Head of caudate nucleus (tissue), 42 donors: ENCODE measurements around the gene CNN1.

Experiments
- DNase-seq, 42 donors: peaks; one replicate each; pipeline versions ENCODE4 v3.0.0 to v3.0.0-alpha.2; 2020 to 2021; ENCODE audit warnings: mixed read lengths in 7 of 42
- intact Hi-C: fragments of 100-400 bp; cut with DNase I; formaldehyde crosslinking; loops from one replicate; pipeline ENCODE4 v1.15.0; 2022

The CNN1 gene

GRCh38 chr19:11538232-11539036 lies at the start of gene CNN1:
Gene CNN1 (plus strand): TSS chr19:11538851. CDS start chr19:11538928, 77 bp downstream.
- intact Hi-C loops = no loop called here

GRCh38 chr19:11489378-11489777 lies 49.3 kb upstream of the CNN1 start:
- intact Hi-C loops = loop anchor here (10.0 kb wide), 1 partner anchor 195 kb away; the partner anchor contains the start of gene TSPAN16

More at GRCh38 chr19:11538232-11539036, at the start of gene CNN1:
- no peak for DNase-seq

GRCh38 chr19:11494634-11495285 lies 43.9 kb upstream of the CNN1 start:
- DNase-seq = no peak
- intact Hi-C loops = no loop called here

More at GRCh38 chr19:11489378-11489777, 49.3 kb upstream of the CNN1 start:
- no peak for DNase-seq

- intact Hi-C loops = no loop called here
- no peak for DNase-seq
These were observed 43.2 kb upstream of the CNN1 start for GRCh38 chr19:11495481-11495880.

DNA sequence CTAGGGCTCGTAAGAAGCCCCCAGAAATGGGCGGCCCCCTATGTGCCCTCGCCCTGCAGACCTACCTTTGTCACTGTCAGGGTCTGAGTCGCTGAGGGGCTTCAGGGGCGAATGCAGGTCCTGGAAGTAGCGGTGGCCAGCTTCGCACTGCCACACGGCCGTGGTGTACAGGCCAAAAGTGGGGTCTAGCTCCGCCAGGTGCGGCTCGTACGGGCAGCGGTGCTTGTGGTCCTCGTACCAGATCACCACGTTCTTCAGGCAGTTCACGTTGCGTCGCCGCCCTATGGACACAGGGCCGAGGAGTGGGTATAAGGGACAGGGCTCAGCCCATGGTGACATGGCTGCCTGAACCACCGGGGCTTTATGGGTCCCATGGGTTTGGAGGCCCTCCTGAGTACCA lies 42.8 kb upstream of the CNN1 start:
- DNase-seq = no peak
- intact Hi-C loops = no loop called here

DNA sequence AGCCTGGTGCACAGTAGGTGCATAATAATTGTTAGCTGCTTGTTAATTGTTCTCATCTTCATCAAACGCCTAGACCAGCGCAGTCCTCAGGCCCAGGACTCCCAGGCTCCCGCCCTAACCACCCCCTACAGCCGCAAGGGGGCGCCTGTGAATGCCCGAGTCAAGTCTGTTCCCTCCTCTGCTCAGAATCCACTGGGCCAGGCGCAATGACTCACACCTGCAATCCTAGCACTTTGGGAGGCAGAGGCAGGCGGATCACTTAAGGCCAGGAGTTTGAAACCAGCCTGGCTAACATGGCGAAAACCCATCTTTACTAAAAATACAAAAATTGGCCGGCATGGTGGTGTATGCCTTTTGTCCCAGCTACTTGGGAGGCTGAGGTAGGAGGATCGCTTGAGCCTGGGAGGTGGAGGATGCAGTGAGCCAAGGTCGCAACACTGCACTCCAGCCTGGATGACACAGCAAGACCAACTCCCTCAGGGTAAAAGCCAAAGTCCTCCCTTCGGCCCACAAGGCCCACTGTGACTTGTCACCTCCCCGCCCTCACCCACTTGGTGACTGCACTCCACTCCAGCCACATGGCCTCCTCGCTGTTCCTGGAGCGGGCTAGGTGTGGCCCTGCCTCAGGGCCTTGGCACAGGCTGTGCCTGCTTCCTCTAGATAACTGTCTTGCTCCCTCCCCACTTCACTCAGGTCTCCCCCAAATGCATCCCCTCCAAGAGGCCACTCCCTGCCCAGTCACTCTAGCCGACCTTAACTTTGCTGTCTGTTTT lies 42.1 kb upstream of the CNN1 start:
- intact Hi-C loops = no loop called here
- peak; percentile 30 to 83 (median 63) for DNase-seq

DNA sequence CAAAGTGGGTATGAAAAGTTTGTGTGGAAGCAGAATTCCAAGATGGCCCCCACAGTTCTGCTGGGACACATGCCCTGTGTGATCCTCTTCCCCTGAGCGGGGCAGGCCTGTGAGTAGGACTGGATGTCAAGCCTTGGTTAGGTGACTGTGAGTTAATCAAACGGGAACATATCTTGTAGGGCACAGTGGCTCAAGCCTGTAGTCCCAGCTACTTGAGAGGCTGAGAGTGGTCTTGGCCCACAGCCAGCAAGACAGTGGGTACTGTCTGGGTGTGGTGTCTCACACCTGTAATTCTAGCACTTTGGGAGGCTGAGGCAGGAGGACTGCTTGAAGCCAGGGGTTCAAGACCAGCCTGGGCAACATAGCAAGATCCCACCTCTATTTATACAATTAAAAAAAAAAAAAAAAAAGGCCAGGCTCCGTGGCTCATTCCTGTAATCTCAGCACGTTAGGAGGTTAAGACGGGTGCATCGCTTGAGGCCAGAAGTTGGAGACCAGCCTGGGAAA lies 39.4 kb upstream of the CNN1 start:
- no peak for DNase-seq
- intact Hi-C loops = no loop called here

GRCh38 chr19:11499890-11500420 lies 38.7 kb upstream of the CNN1 start:
- intact Hi-C loops = no loop called here
- no peak for DNase-seq

GRCh38 chr19:11504502-11505031 lies 34.1 kb upstream of the CNN1 start:
- intact Hi-C loops = loop anchor here (5.0 kb wide), 1 partner anchor 53 kb away; the partner anchor contains the start of gene ELOF1
- DNase-seq = no peak

GRCh38 chr19:11505032-11505503 lies 33.6 kb upstream of the CNN1 start:
- peak; percentile 91 to 99 (median 97) for DNase-seq
- intact Hi-C loops = loop anchor here (5.0 kb wide), 1 partner anchor 52 kb away; the partner anchor contains the start of gene ELOF1

DNA sequence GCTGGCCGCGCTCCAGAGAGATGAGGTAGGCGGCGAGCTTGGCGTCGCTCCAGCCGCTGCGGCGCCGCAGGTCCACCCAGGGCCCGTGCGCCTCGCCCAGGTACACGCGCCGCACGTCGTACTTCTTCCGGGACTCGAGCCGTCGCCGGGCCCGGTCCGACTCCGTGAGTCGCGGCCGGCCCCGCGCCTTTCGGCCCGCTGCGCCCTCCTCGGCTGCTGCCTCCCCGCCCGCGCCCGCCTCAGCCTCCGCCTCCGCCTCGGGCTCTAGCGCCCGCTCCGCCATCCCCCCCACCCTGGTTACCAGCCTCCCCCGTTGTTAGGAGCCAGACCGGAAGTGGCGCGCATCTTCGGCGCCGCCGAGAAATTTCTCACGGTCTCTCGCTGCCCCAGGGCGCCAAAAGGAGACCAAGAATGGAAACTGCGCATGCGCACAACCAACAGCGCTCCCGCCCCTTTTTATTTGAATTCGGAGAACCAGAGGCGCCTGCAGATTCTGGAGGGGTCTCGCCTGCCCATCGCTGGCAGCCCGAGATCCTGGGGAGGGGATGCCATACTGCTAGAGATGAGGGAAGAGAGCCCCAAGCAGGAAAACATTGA lies 33.0 kb upstream of the CNN1 start, which contains the start of gene ZNF653:
ZNF653 (minus strand) TSS at position 336 of the 597 bp plus-strand sequence; CDS start at position 283, 53 bp downstream.
- peak; percentile 80 to 96 (median 90) for DNase-seq
- intact Hi-C loops = loop anchor here (5.0 kb wide), 1 partner anchor 52 kb away; the partner anchor contains the start of gene ELOF1

DNA sequence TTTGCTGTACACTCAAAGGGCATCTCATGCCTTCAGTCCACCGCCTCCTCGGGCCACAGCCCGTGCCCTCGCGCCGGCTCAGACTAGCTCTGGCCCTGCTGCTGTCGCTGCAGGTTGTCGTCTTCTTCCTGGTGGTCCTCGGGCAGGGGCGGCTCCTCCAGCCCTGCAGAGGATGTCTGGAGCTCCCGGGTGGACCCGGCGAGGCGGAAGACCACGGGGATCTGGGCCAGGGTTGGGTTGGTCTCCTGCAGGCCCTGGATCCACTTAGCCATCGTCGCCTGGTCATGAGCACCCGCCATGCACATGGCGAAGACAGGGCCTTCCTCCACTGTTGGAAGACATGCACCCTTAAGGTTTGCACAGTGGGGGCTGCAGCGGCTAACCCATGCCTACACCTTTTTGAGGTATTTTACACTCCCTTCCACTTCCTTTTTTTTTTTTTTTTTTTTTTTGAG lies 32.5 kb upstream of the CNN1 start:
- intact Hi-C loops = loop anchor here (5.0 kb wide), 1 partner anchor 51 kb away; the partner anchor contains the start of gene ELOF1

GRCh38 chr19:11506967-11507366 lies 31.7 kb upstream of the CNN1 start:
- intact Hi-C loops = loop anchor here (5.0 kb wide), 1 partner anchor 50 kb away; the partner anchor contains the start of gene ELOF1
- no peak for DNase-seq

More for the DNA sequence above, 32.5 kb upstream of the CNN1 start:
- DNase-seq = peak in 5 of 42 donors; percentile 9 to 46 (median 30)

GRCh38 chr19:11507370-11508078 lies 31.1 kb upstream of the CNN1 start:
- no peak for DNase-seq

DNA sequence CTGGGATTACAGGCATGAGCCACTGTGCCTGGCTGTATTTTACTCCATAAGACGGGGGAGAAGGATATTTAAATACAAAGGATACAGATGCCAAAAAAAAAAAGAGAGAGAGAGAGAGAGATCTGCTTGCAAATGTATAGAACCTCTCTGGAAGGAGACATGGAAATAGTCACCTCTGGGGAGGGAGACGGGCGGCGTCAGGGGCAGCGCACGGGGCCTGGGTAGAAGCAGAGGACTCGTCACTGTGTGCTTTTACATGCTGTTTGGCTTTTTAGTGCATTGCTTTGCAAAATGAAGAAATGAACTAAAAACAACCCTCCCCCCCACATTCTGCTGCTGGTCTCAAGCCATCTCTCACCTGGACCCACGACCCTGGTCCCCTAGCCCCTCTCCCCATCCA lies 28.2 kb upstream of the CNN1 start:
- DNase-seq = no peak
- intact Hi-C loops = no loop called here

More at GRCh38 chr19:11507370-11508078, 31.1 kb upstream of the CNN1 start:
- intact Hi-C loops = loop anchor here (5.0 kb wide), 1 partner anchor 50 kb away; the partner anchor contains the start of gene ELOF1

DNA sequence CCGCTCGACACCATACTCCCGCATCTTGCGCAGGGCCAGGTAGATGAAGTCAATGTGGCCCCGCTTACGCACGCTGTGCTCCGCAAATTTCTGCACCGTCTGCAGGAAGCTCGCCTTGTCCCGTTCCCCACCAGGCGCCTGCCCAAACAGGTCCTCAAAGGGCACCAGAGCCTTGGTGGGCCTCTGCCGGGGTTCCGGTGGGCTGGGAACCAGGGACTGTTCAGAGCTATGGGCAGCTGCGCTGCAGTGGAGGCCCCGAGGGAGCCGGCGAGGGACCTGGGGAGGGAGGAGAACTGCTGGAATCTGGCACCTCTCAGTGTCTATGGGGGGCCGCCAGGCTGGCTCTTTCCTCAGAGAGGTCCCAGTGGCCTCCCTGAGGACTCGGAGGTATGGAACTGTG lies 24.7 kb upstream of the CNN1 start:
- intact Hi-C loops = no loop called here

DNA sequence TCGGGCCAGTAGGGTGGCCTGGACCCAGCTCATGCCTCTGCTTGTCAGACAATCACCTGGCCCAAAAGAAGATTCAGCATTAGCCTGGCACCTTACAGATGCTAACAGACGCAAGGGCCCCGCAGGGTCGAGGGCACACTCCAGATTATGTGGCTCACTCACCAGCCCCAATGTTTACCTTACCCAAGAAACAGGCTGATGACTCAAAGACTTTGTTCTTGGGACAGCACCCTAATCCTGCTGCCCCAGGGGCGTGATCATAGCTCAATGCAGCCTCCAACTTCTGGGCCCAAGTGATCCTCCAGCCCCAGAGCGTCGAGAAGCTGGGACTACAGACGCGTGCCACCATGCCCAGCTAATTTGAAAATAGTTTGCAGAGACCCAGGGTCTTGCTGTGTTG lies 19.5 kb upstream of the CNN1 start:
- DNase-seq = no peak
- intact Hi-C loops = no loop called here

More for the DNA sequence above, 24.7 kb upstream of the CNN1 start:
- DNase-seq = no peak
